Renal pelvis (tissue), 4 donors: Measurements from ENCODE around the gene GMPPA. TPM values are rescaled to one million over a fixed set of nuclear protein-coding genes. Genes with fewer than 3 reads are reported as not detected.

Experiments
- DNase-seq: peaks from one replicate; pipeline ENCODE4 v3.0.0-alpha.2; 2013
- polyA plus RNA-seq, 3 donors: library from polyadenylated mRNA; unstranded; fragments of 120-200 nt; gene quantifications; one replicate each; pipeline ENCODE4 v1.2.1, GENCODE V29; 2013; ENCODE audit not compliant: insufficient read length in 3 of 3

The GMPPA gene
- polyA plus RNA-seq, 3 donors, result 35.6 to 40.0 (median 39.0) TPM

GRCh38 chr2:219483451-219484342, 15.0 kb upstream of the GMPPA start:
- no peak for DNase-seq

- DNase-seq, result no peak
Observed at GRCh38 chr2:219484343-219485200, 14.1 kb upstream of the GMPPA start.

DNA sequence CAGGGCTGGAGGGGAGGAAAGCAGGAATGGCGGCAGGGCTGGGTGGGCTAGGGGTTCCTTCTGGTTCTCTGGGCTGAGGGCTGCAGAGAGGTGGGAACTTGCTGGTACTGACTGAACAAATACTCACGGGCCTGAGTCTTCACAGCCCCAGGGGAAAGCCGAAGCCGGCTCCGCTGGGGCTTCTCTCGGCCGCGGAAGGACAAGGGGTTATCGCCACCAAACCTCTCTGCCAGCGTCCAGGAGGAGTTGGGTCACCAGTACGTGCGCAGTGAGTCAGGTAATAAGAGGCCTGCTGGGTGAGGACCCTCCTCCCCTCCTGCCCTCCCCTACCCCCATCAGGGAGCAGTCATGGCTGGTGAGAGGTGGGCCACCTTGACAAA, 13.5 kb upstream of the GMPPA start:
- no peak for DNase-seq

DNA sequence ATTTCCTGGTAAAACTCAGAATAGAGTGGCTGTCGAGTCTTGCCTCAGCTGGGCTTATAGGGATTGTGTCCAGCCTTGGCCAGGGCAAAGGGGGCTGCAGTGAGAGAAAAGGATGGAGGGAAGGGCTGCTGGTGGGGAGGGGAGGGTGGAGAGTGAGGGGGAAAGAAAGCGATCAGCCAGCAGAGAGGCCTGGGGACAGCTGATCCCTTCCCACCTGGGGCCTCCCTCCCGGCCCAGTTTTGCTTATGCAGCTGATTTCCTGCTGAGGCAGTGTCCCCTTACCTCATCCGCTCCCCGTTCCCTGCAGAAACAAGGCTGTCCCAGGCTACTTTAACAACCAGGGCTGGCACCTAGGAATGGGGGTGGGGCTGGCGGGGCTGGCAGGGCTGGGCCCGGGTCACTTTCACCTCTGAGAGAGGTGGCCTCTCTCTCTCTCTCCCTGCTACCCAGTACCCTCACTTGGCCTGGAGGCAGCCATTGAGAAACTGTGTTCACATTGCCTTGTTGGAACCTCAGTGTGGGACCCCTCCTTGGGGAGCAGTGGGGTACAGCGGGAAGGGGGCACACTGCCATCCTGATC, 12.2 kb upstream of the GMPPA start:
- DNase-seq, result no peak

DNA sequence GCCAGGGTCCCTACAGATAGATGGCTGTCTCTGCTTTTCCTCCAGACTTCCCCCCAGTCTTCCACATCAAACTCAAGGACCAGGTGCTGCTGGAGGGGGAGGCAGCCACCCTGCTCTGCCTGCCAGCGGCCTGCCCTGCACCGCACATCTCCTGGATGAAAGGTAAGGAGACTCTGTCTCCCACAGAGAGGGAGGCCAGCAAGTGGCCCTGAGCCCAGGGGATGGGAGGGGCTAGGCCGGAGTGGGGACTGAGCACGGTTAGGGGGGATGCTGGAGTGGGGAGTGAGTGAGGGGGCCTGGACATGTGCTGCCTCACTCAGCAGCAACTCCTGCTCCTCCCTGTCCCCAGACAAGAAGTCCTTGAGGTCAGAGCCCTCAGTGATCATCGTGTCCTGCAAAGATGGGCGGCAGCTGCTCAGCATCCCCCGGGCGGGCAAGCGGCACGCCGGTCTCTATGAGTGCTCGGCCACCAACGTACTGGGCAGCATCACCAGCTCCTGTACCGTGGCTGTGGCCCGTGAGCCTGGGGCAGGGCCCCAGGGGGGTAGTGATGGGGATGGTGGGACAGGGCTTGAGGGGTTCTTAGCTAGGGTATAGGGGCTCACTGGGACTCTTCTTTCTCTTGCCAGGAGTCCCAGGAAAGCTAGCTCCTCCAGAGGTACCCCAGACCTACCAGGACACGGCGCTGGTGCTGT, 10.4 kb upstream of the GMPPA start:
- DNase-seq, result no peak

- DNase-seq, result no peak
Observed at GRCh38 chr2:219488844-219489194, 9.9 kb upstream of the GMPPA start.

- DNase-seq, result no peak
Observed at GRCh38 chr2:219489315-219489714, 9.4 kb upstream of the GMPPA start.

DNA sequence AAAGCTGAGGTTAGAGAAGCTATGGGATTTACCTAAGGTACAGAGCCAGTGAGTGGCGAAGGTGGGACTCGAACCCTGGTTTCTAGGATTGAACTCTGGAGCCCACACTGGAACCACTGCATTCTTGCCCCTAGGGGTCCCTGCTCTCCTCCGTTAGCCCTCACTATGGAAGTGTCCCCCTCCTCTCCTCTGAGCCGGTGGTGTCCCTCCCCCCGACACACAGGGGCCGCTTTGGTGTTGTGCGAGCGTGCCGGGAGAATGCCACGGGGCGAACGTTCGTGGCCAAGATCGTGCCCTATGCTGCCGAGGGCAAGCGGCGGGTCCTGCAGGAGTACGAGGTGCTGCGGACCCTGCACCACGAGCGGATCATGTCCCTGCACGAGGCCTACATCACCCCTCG, 8.5 kb upstream of the GMPPA start:
- DNase-seq, result no peak

- no peak for DNase-seq
Observed at GRCh38 chr2:219490600-219491130, 8.0 kb upstream of the GMPPA start.

GRCh38 chr2:219491278-219491963, 7.3 kb upstream of the GMPPA start:
- no peak for DNase-seq

- DNase-seq, result no peak
Observed at GRCh38 chr2:219492575-219492974, 6.1 kb upstream of the GMPPA start.

GRCh38 chr2:219493086-219493485, 5.6 kb upstream of the GMPPA start:
- no peak for DNase-seq

DNA sequence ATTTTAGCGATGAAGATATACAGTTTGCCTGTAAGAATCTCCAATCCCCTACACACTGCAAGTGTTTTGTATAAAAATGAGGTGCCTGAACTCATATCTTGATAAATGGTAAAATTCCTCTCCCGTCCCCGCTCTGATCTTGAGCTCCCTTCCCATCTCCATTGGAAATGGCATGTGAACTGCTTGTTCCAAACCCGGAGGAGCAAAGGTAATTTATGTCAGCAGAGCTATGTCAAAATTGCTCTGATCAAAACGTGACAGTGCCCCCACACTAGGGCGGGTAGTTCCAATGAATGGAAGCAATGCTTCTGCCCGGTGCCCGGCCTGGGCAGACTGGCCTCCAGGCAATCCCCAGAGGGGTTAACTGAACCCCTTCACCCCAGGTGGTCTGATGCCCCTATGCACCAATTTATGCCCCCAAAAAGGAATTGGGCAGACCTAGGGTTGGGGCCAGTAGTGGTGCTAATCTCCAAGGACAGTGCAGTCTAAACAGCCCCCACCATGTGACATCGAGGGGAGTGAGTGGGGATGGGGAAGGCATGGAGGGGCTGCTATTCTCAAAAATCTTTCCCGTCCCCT, 3.6 kb upstream of the GMPPA start:
- no peak for DNase-seq

GRCh38 chr2:219495531-219496122, 3.1 kb upstream of the GMPPA start:
- no peak for DNase-seq

GRCh38 chr2:219496247-219496824, 2.4 kb upstream of the GMPPA start:
- no peak for DNase-seq

DNA sequence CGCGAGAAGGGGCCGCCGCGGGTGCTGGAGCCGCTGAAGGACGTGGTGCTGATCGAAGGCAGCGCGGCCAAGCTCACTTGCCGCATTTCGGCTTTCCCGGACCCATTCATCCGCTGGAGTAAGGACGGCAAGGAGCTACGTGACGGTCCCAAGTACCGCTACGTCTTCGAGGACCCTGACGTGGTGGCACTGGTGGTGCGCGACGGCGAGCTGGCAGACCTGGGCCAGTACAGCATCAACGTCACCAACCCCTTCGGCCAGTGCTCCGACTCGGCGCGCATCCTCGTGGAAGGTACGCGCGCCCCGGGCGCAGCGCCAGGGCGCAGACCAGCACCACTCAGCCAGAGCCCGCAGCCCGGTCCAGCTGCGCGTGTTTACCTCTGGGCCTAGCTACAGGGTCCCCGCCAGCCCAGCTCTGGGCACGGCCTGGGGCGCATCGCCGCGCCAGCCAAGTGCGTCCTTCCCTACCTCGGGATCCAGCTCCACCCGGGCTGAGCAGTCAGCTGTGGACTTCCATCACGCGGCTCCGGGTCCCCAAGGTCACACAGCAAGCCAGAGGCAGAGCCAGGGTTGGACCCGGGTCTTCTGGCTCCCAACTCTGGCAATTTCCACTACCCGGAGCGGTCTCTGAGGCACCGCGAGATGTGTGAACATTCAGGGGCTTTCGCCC, 1.7 kb upstream of the GMPPA start:
- no peak for DNase-seq

DNA sequence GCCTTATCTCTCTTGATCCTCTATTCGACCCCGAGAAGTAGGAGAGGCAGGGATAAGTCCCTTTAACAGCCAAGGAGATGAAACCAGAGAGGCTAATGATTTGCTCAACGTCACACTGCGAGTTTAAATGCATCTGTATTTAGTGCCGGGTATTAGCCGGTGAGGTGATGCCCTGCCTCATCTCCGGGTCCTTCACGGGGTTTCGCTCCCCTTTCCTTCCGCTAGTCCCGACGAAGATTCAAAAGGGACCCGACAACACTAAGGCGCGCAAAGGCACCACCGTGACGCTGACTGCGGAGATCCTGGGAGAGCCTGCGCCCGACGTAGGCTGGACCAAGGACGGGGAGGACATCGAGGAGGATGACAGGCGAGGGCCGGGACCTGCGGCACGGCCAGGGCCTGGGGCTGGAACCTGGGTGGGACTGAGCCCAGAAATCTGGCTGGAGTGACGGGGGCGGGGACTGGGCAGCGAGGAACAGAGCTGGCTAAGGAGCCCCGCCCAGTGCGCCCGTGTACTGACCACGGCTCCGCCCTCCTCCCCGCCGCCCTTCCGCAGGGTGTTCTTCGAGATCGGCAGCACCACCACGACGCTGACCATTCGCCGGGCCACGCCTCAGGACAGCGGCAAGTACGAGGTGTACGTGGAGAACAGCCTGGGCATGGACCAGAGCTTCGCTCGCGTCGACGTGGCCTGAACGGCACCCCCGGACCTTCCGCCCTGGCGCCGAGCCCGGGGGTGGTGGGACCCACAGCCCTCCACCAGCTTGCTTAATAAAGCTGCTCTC, 1.0 kb upstream of the GMPPA start:
- no peak for DNase-seq

GRCh38 chr2:219499058-219499307, 292 bp downstream of the GMPPA start:
- DNase-seq, result no peak

DNA sequence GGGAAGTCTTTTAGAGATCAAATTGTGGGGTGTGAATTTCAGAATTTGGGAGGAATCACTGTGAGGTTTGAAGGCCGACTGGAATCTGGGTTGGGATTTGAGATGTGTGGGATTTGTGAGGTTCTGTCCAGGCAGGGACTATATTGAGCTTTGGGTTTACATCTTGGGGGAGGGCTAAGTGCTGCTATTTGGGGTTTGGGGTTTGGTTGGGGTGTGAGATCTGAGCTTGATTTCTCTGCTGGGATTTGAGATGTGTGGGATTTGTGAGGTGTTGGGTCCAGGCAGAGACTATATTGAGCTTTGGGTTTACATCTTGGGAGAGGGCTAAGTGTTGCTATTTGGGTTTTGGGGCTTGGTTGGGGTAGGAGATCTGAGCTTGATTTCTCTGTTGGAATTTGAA, 864 bp downstream of the GMPPA start:
- no peak for DNase-seq
